Kidney epithelial cell (primary cell): Measurements from ENCODE around the gene EVL. TPM values are rescaled to one million over a fixed set of nuclear protein-coding genes. Genes with fewer than 3 reads are reported as not detected.

Experiments used
- DNase-seq: peaks from one replicate; pipeline ENCODE4 v3.0.0-alpha.2; 2010; ENCODE audit warnings: low read depth
- H3K27me3 ChIP-seq: 2 replicates; pipeline ENCODE4 v1.6.0; 2011; ENCODE audit warnings: low read length; ENCODE audit not compliant: control insufficient read depth, insufficient read depth
- H3K36me3 ChIP-seq: 2 replicates; pipeline ENCODE4 v1.5.1; 2011; ENCODE audit warnings: low read length; ENCODE audit not compliant: control insufficient read depth, insufficient read depth
- H3K4me3 ChIP-seq: 2 replicates; pipeline ENCODE4 v1.5.1; 2011; ENCODE audit warnings: low read depth, mild to moderate bottlenecking, control low read depth, low read length
- CTCF ChIP-seq: IDR thresholded peaks from 2 replicates; pipeline ENCODE4 v1.5.1; 2011; ENCODE audit warnings: mild to moderate bottlenecking, moderate library complexity, low read length, control low read depth, inconsistent platforms; ENCODE audit not compliant: insufficient read depth, poor library complexity, severe bottlenecking
- total RNA-seq: library from RNA; depleted of rRNA; stranded (reverse); fragments of >200 nt; gene quantifications from 2 replicates; pipeline ENCODE4 v1.2.3, GENCODE V29; 2015

Gene EVL
- total RNA-seq, 1 donor from 2014 or later, result 42.4 TPM

GRCh38 chr14:100129161-100129589, 64.0 kb downstream of the EVL start:
- H3K27me3 ChIP-seq, result no peaks in the 10 kb centered on the region
- H3K4me3 ChIP-seq, result no peak overlapping the region
- TF ChIP-seq CTCF, result no peak
- DNase-seq, result no peak
- peaks cover 1% of the 10 kb centered on the region for H3K36me3 ChIP-seq

GRCh38 chr14:100130521-100130920, 65.3 kb downstream of the EVL start:
- Histone ChIP-seq H3K27me3 (no peaks in the 10 kb centered on the region), H3K4me3 (no peak overlapping the region), H3K36me3 (peaks cover 1% of the 10 kb centered on the region)
- no peak for DNase-seq
- TF ChIP-seq CTCF, result no peak

GRCh38 chr14:100131181-100131580, 66.0 kb downstream of the EVL start:
- no peak for DNase-seq
- no peak overlapping the region for H3K4me3 ChIP-seq
- TF ChIP-seq CTCF, result no peak
- H3K36me3 ChIP-seq, result peaks cover 1% of the 10 kb centered on the region
- no peaks in the 10 kb centered on the region for H3K27me3 ChIP-seq

GRCh38 chr14:100132161-100132902, 67.1 kb downstream of the EVL start:
- Histone ChIP-seq H3K36me3 (no peaks in the 10 kb centered on the region), H3K4me3 (no peak overlapping the region), H3K27me3 (no peaks in the 10 kb centered on the region)
- DNase-seq, result no peak
- TF ChIP-seq CTCF, result no peak

GRCh38 chr14:100132903-100133510, 67.8 kb downstream of the EVL start:
- no peaks in the 10 kb centered on the region for H3K27me3 ChIP-seq
- DNase-seq, result no peak
- no peak overlapping the region for H3K4me3 ChIP-seq
- H3K36me3 ChIP-seq, result no peaks in the 10 kb centered on the region
- no peak for TF ChIP-seq CTCF
